GM21723 (cell line): ENCODE measurements around the gene MYO18B.

ENCODE experiments used
- ATAC-seq: cut with Tn5 transposase; IDR thresholded peaks from one replicate; pipeline ENCODE4 v1.9.1; 2021; ENCODE audit warnings: mild to moderate bottlenecking, moderate library complexity; ENCODE audit not compliant: unreplicated experiment

Gene MYO18B

DNA sequence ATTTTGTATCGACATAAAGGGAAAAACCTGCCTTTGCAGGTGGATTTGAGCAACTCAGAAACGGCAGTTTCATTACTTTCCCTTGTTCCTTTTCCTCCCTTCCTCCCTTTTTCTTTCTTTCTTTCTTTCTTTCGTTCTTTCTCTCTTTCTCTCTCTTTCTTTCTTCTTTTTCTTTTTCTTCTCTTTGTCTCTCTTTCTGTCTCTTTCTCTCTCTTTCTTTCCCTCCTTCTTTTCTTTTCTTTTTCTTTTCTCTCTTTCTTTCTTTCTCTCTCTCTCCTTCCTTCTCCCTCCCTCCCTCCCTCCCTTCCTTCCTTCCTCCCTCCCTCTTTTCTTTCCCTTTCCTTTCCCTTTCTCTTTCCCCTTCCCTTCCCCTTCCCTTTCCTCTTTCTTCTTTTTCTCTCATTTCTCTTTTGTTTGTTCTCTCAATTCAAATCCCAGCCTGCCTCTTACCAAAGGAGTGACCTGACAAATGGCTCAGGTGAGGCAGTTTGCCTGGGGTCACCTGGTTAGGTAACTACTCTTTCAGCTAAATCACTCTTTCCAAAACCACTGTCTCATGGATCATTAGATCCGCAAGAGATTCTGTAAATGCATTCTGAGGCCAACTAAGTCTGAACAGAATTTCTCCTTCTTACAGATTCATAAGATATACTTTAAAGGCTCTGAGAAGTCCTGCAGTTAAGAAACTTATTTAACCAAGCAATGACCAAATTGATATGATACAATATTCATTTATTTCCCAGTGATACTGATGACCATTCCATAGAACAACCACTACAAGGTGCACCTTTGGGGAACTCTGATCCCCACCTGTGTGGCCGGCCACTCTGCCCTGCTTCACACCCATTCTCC, 75.3 kb downstream of the MYO18B start:
- no peak for ATAC-seq

- no peak for ATAC-seq
Measured at GRCh38 chr22:25818541-25818940, 76.6 kb downstream of the MYO18B start.

- no peak for ATAC-seq
Measured at GRCh38 chr22:25822344-25822743, 80.4 kb downstream of the MYO18B start.

DNA sequence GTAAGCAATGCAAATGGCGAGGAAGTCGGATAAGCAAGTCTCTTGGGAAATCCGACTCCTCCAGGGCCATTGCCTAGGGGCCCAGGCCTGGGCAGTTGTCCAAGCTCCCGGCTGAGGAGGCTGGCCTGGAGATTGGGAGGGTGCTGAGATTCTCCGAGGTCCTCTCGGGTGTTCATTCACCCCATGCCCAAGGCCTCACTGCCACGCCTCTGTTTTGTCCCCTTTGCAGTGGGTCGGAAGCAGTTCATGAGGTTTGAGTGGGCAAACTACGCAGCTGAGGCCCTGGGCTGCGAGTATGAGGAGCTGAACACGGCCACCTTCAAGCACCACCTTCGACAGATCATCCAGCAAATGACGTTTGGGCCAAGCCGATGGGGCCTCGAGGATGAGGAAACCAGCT, 81.3 kb downstream of the MYO18B start:
- no peak for ATAC-seq

DNA sequence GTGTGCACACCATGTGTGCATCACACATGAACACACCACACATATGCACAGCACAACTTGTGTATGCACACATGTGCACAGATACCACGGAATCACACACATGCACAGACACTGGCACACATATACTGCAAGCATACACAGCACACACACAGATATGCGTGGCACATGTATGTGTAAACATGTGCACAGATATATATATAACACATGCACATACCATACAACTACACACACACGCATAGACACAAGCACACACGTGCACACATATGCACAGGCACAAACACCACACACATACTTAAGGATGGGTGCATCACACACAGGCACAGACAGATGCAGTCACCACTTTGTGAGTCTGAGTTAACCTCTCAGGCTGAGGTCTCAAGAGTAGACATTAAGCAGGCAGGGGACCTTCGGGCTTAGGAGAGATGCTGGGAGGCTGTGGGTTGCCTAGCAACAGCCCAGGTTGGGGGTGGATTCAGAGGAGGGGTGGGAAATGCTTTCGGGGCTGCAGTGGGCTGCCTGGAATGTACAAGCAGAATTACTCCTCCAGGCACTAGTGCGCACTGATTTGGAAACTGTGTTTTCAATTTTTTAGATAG, 82.9 kb downstream of the MYO18B start:
- no peak for ATAC-seq

- no peak for ATAC-seq
Measured at GRCh38 chr22:25827415-25827814, 85.4 kb downstream of the MYO18B start.

DNA sequence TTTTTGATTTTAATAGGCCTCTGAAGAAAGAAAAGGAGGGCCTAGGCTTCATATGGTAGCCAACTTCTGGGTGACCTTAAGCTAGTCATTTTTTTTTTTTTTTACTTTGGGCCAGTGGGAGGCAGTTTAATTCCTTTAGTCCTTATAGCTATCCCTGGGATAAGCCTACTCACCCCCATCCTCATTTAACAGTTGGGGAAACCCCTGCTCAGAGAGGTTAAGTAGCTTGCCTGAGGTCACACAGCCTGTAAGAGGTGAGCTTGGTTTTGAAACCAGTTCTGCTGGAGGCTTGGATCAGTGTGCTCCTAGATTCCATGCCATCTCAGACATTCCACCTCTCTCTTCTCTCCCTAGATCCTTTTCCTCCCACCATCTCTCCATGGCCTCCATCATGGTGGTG, 86.4 kb downstream of the MYO18B start:
- ATAC-seq: no peak

DNA sequence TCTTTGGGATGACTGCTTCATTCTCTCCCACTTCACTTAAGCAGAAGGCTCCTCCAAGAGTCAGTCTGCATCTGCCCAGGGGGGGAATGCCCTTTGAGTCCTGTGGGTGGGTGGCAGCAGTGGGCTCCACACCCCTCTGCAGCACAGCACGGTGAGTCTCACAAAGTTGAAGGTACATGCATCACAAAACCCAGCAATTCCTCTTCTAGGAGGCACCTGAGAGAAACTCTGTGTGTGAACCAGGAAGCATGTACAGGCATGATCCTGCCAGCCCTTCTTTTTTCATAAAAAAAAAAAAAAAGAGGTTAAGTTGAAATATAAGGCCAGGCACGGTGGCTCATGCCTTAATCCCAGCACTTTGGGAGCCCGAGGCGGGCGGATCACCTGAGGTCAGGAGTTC, 87.2 kb downstream of the MYO18B start:
- ATAC-seq: no peak

- no peak for ATAC-seq
Measured at GRCh38 chr22:25829808-25830777, 88.1 kb downstream of the MYO18B start.

DNA sequence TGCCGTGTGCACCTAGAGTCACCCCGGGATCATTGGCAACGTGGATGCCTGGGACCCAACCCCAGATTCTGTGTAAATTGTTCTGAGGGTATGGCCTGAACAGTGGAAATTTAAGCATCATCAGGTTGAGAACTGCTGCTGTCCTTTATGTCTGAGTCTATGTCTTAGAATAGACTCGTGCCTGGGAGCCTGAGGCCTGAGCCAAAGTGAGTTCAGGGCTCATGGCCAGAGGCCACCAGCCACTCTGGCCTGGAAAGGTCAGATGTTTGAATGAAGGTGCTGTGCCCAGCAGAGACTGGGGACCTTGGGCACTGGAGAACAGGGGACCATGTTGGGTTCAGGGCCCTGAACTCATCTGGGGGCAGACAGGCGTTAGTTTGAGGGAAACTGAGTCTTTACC, 91.1 kb downstream of the MYO18B start:
- ATAC-seq: no peak

DNA sequence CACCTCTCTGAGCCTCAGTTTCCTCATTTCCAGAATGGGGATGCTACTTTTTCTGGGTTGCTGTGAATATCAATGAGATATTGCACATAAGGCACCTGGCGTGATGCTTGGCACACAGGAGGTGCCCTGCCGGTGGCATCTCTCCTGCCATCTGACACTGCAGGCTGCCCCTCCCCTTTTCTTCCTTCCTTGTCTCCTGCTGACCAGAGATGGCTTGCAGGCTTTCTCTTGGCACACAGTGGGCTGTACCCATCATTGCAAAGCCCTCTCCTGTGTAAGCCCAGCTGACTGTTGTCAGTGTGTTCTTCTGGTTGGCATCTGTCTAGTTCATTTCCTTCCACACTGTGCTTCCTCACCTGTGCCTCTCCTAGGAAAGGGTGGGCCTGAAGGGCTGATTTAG, 91.7 kb downstream of the MYO18B start:
- ATAC-seq: no peak

DNA sequence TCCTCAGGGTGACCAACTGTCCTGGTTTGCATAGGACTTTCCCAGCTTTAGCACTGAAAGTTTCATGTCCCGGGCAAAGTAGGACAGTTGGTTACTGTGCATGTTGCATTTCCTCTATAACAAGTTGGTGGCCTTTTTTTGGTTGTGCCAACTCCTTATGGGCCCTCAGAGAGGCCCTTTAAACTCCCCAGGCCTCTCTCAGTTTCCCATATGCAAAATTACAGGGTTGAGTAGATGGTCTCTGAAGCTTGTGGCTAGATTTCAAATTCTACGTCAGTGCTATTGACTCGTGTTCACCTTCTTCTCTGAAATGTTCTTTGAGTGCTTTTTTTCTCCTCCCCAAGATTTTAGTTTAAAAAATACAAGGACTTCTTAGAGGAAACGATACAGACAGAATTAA, 92.5 kb downstream of the MYO18B start:
- no peak for ATAC-seq

- no peak for ATAC-seq
Measured at GRCh38 chr22:25835348-25835747, 93.4 kb downstream of the MYO18B start.

GRCh38 chr22:25837288-25837900, 95.4 kb downstream of the MYO18B start:
- ATAC-seq: no peak

DNA sequence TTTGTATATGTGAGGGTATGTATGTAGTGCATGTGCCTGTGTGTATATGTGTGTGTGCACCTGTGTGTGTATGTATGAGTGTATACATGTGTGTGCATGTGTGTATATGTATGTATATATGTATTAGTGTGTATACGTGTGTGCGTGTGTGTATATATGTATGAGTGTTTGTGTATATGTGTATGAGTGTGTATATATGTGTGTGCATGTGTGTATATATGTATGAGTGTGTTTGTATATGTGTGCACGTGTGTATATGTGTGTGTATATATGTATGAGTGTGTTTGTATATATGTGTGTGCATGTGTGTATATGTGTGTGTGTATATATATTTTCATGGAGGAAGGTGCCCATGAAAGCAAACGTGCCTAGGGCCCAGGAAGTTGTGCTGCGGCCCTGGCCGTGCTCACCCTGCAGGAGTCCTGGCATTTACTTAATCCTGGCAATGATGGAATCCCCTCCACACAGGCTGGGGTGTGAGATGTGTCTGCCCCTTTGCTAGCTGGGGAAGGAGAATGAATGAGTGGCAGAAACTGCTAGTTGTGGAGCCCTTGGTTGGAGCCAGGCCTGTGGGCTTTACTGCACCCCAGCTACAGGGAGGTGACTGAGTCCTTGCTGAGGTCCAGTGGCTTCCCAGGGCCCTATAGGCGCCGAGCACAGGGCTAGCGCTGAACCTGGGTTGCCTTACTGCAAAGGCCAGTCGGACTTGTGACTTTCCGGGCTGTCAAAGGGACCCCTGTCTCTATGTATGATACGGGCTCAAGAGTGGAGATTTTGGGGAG, 97.2 kb downstream of the MYO18B start:
- no peak for ATAC-seq

DNA sequence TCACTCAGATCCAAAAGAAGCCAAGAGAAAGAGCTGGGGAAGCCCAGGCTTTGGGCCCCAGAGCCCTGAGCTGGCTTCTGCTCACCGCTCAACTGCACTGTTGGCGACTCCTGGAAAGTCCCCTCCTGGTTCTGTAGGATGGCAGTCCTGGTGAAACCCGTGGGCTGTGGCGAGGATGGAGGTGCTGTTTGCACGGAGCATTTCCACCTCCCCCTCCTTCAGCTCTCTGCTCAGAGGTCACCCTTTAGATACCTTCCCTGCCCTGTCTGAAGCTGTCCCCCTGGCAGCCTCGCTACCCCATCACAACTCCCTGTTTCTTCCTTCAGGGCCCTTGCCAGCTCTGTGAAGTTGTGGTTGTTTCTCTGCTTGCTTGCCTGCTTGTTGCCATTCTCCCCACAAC, 97.8 kb downstream of the MYO18B start:
- ATAC-seq: no peak

DNA sequence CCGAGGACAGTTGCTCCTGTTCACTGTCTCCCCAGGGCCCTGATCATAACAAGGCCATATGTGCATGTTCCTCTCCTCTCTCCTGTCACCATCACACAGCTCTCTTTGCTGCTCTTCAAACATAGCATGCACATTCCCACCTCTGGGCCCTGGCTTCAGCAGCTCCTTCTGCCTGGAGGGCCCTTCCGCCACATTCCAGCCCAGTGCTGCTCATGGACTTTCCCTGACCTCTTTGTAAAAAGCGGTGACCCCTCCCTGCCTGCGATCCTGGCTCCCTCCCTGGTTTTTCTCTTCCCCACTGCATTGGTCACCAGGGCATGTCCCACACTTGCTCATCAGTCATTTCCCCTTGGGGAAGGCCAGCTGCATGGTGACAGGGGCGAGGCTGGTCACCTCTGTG, 98.2 kb downstream of the MYO18B start:
- no peak for ATAC-seq

GRCh38 chr22:25840891-25841290, 98.9 kb downstream of the MYO18B start:
- no peak for ATAC-seq

DNA sequence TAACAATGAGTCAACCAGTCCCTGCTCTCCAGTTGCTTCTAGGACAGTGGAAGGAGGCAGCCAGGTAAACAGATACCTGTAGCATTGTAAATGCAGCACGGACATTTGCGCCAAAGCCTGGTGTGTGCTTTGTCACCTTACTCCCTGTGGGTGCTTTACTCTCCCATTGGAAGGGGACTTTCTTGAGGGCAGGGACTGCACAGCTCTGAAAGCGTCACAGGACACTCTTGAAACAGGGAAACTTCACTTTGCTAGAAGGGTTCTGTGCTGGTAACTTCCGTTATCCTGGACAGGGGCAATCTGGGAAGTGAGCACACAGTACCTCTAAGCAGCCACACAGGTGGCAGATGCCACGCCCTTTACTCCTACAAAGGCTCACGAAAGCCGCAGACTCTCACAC, 99.8 kb downstream of the MYO18B start:
- ATAC-seq: no peak

DNA sequence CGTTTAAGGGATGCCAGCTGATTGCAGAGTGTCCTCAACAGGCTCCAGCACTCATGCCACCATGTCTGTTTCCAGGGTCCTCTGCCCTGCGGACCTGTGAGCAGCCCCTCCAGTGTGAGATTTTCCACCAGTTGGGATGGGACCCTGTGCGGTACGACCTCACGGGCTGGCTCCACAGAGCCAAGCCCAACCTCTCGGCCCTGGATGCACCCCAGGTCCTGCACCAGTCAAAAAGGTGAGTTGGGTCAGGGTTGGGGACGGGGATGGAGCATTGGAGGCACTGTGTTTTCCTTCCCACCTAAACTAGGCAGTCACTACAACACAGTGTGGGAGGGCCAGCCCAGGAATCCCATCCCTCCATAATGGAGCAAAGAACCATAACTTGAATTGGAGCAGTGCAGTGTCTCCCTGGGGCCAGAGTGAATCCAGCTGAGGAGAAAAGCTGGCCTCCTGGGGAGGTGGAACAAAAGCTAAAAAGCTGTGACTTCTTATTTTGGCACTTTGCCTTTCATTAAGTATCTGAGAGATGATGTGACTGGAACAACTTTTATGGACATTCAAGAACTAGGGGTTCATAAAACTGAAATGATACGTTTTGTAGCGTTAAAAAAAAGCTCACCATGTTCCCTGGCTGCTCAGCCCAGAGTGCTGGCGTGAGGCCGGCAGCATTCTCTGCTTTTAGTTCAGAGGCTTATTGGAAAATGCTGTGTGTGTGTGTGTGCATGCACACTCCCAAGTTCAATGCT, 101.8 kb downstream of the MYO18B start:
- no peak for ATAC-seq
